Smooth muscle cell (in vitro differentiated cells): ENCODE measurements around the gene IRAK1. TPM values are rescaled to one million over a fixed set of nuclear protein-coding genes. Genes with fewer than 3 reads are reported as not detected.

ENCODE experiments used
- DNase-seq: peaks from one replicate; lab custom pipeline; 2025; ENCODE audit not compliant: unreplicated experiment; lab: John Stamatoyannopoulos, UW
- H2AFZ ChIP-seq: fragments of 200-600 bp; sonication (generic); 2 replicates; pipeline ENCODE4 v1.6.0; 2016; ENCODE audit warnings: antibody characterized with exemption, low read depth, mild to moderate bottlenecking
- H3F3A ChIP-seq: fragments of 200-600 bp; sonication (generic); 2 replicates; pipeline ENCODE4 v1.6.0; 2017; ENCODE audit warnings: antibody characterized with exemption, low read depth
- H3K27ac ChIP-seq: fragments of 200-600 bp; sonication (generic); 2 replicates; pipeline ENCODE4 v1.5.1; 2016; ENCODE audit warnings: low read depth, mild to moderate bottlenecking
- H3K27me3 ChIP-seq: fragments of 200-600 bp; sonication (generic); 2 replicates; pipeline ENCODE4 v1.6.1; 2016; ENCODE audit warnings: low read depth, mild to moderate bottlenecking
- H3K36me3 ChIP-seq: fragments of 200-600 bp; sonication (generic); 2 replicates; pipeline ENCODE4 v1.5.1; 2016; ENCODE audit warnings: low read depth
- H3K4me1 ChIP-seq: fragments of 200-600 bp; sonication (generic); 2 replicates; pipeline ENCODE4 v1.5.1; 2016; ENCODE audit warnings: low read depth
- H3K4me2 ChIP-seq: fragments of 200-600 bp; sonication (generic); 2 replicates; pipeline ENCODE4 v1.6.0; 2016; ENCODE audit warnings: mild to moderate bottlenecking
- H3K4me3 ChIP-seq: fragments of 200-600 bp; sonication (generic); 2 replicates; pipeline ENCODE4 v1.5.1; 2016; ENCODE audit warnings: mild to moderate bottlenecking
- H3K79me2 ChIP-seq: fragments of 200-600 bp; sonication (generic); 2 replicates; pipeline ENCODE4 v1.6.0; 2016; ENCODE audit warnings: low read depth, mild to moderate bottlenecking
- H3K9ac ChIP-seq: fragments of 200-600 bp; sonication (generic); 2 replicates; pipeline ENCODE4 v1.6.0; 2016; ENCODE audit warnings: low read depth
- H3K9me3 ChIP-seq: fragments of 200-600 bp; sonication (generic); replicated peaks from 2 replicates; pipeline ENCODE4 v1.5.1; 2016; ENCODE audit warnings: low read depth
- H4K20me1 ChIP-seq: fragments of 200-600 bp; sonication (generic); 2 replicates; pipeline ENCODE4 v1.6.0; 2016; ENCODE audit warnings: low read depth
- WGBS: methylation state at CpG from one replicate; pipeline ENCODE4 v1.1.7; 2016; ENCODE audit warnings: low lambda C conversion rate; 5-methylcytosine and 5-hydroxymethylcytosine counted together
- polyA plus RNA-seq: library from polyadenylated mRNA; unstranded; fragments of >200 nt; fragmentation: Nextera tagmentation; extraction: Ambion mirVana; gene quantifications from 2 replicates; pipeline ENCODE4 v1.2.1, GENCODE V29; 2016
- total RNA-seq: library from RNA; depleted of rRNA; stranded (reverse); fragments of >200 nt; gene quantifications from 2 replicates; pipeline ENCODE4 v1.2.3, GENCODE V29; 2014
- TF ChIP-seq, protein P1 (sequence below): fragments of 200-600 bp; sonication (generic); IDR thresholded peaks from 2 replicates; pipeline ENCODE4 v1.5.1; 2017; ENCODE audit warnings: borderline replicate concordance, mild to moderate bottlenecking, antibody characterized with exemption; ENCODE audit not compliant: insufficient read depth, poor library complexity, severe bottlenecking

IRAK1 gene
- total and polyA plus RNA-seq, 2 experiments from 2014 or later, result 29.4 to 63.4 TPM

DNA sequence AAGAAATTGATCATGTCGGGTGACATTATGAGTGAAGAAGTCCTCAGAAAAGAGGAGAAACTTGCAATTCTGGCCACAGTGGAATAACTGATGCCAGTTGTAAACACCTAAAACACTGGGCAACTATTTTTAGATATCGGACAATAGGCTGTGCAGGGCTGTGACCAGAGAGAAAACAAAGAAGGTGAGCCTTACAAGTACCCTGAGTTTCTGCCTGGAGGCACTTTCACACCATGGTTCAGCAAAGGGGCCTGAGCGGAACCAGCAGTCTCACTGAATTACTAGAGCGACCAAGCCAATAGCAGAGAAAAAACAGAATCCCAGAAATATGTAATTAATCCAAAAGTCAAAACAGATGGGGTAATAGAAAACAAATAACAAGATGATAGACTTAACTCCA is 11.2 kb downstream of the IRAK1 start:
- Histone ChIP-seq H2AFZ (no peak overlapping the region), H3K4me3 (no peak overlapping the region), H3K79me2 (no peaks in the 10 kb centered on the region), H3K9ac (no peak overlapping the region), H3K4me1 (no peaks in the 10 kb centered on the region), H3K27me3 (no peaks in the 10 kb centered on the region), H3K9me3 (no peaks in the 10 kb centered on the region), H3K27ac (no peak overlapping the region), H3F3A (no peaks in the 10 kb centered on the region), H4K20me1 (no peaks in the 10 kb centered on the region), H3K4me2 (no peak overlapping the region), H3K36me3 (no peaks in the 10 kb centered on the region)
- TF ChIP-seq, protein P1, sequence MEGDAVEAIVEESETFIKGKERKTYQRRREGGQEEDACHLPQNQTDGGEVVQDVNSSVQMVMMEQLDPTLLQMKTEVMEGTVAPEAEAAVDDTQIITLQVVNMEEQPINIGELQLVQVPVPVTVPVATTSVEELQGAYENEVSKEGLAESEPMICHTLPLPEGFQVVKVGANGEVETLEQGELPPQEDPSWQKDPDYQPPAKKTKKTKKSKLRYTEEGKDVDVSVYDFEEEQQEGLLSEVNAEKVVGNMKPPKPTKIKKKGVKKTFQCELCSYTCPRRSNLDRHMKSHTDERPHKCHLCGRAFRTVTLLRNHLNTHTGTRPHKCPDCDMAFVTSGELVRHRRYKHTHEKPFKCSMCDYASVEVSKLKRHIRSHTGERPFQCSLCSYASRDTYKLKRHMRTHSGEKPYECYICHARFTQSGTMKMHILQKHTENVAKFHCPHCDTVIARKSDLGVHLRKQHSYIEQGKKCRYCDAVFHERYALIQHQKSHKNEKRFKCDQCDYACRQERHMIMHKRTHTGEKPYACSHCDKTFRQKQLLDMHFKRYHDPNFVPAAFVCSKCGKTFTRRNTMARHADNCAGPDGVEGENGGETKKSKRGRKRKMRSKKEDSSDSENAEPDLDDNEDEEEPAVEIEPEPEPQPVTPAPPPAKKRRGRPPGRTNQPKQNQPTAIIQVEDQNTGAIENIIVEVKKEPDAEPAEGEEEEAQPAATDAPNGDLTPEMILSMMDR, result no peak
- WGBS, result 65% methylated on average over 4 of the region's 4 CpGs
- DNase-seq, result no peak

DNA sequence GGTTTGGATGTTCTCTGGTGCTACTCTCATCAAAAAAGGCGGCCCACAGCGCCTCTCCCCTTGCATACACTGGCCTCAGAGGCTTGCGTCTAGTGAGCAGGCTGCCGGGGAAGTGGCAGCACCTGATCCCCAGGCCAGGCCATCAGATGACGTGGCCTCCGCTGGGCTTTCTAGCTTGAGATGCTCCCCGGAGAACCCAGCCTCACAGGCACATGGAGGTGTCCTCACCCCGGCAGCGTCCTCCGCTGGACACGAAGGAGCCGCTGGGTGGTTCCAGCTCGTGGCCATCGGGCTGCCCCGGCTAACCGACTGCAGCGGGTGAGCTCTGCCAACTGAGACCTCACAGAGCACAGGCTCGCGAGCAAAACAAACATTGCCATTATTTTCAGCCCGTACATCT is 12.8 kb downstream of the IRAK1 start:
- no peaks in the 10 kb centered on the region for H4K20me1 ChIP-seq
- no peaks in the 10 kb centered on the region for H3F3A ChIP-seq
- H3K4me3 ChIP-seq, result no peak overlapping the region
- H3K9me3 ChIP-seq, result no peaks in the 10 kb centered on the region
- no peak overlapping the region for H3K27ac ChIP-seq
- WGBS, result 92% methylated on average over 20 of the region's 20 CpGs
- no peaks in the 10 kb centered on the region for H3K79me2 ChIP-seq
- TF ChIP-seq, protein P1, result no peak
- no peak overlapping the region for H3K9ac ChIP-seq
- no peak overlapping the region for H3K4me2 ChIP-seq
- H3K4me1 ChIP-seq, result no peaks in the 10 kb centered on the region
- H3K27me3 ChIP-seq, result no peaks in the 10 kb centered on the region
- DNase-seq, result no peak
- H3K36me3 ChIP-seq, result no peaks in the 10 kb centered on the region
- no peak overlapping the region for H2AFZ ChIP-seq

DNA sequence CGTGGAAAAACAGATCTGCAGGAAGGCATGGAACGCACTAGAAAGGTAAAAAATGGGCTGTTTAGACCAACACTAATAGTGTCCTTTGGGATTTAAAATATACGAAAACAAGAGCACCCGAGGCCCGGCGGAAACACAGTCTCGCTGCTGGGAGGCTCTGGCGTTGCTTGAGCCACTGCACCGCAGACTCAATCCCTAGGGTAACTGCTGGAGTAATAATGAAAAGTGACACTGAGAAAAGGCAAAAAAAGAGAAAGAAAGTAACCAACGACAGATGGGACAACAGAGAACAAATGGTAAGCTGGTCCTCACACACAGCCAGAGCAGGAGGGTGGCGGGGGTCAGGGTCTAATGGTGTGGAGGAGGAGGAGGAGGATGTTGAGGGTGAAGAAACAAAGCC is 15.4 kb downstream of the IRAK1 start:
- TF ChIP-seq, protein P1, result no peak
- Histone ChIP-seq H3K9me3 (no peaks in the 10 kb centered on the region), H3K4me1 (no peaks in the 10 kb centered on the region), H2AFZ (no peak overlapping the region), H4K20me1 (no peaks in the 10 kb centered on the region), H3K4me2 (no peak overlapping the region), H3K36me3 (no peaks in the 10 kb centered on the region), H3F3A (no peaks in the 10 kb centered on the region), H3K4me3 (no peak overlapping the region), H3K27ac (no peak overlapping the region), H3K79me2 (no peaks in the 10 kb centered on the region), H3K9ac (no peak overlapping the region), H3K27me3 (no peaks in the 10 kb centered on the region)
- no peak for DNase-seq
- WGBS, result 84% methylated on average over 11 of the region's 11 CpGs

DNA sequence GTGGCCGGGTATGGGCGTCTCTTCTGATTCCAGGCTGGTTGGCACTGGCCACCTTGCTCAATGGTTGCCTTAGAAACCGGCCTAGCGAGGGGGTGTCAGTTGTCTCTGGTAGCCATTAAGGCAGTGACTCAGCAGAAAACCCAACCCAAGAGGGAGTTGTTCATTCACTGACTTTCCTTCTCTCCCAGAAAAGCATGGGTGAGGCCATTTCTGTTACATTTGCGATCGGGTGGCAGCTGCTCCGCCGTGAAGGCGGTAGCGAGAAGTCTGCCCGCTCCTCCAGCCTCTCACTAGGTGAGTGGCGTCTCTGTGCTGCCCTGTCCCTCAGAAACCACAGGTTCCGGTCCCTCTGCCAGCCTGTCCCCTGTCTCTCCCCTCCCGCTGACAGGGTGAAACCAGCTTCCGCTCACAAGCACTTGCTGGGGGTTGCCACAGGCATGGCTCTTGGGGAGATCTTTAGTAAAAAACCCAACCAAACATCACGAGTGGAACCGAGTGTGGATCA is 17.4 kb downstream of the IRAK1 start:
- WGBS, result 84% methylated on average over 17 of the region's 17 CpGs
- no peaks in the 10 kb centered on the region for H3K79me2 ChIP-seq
- H3K4me3 ChIP-seq, result no peak overlapping the region
- no peaks in the 10 kb centered on the region for H3K36me3 ChIP-seq
- no peaks in the 10 kb centered on the region for H3K9me3 ChIP-seq
- no peaks in the 10 kb centered on the region for H3K27me3 ChIP-seq
- no peaks in the 10 kb centered on the region for H4K20me1 ChIP-seq
- H3K9ac ChIP-seq, result peak overlapping the region; percentile 51
- no peak for DNase-seq
- H3K4me2 ChIP-seq, result no peak overlapping the region
- H3F3A ChIP-seq, result no peaks in the 10 kb centered on the region
- no peaks in the 10 kb centered on the region for H3K4me1 ChIP-seq
- peak overlapping the region; percentile 78 for H3K27ac ChIP-seq
- TF ChIP-seq, protein P1, result no peak
- H2AFZ ChIP-seq, result no peak overlapping the region
